HEK293 (cell line): ENCODE data around the gene PLEKHG4B.

ENCODE experiments used
- CTCF ChIA-PET: fragments of 350-600 bp; formaldehyde crosslinking; extraction: SDS; loops from one replicate; lab custom pipeline; 2021; ENCODE audit warnings: antibody characterized with exemption; lab: Yijun Ruan, JAX
- POLR2A ChIA-PET: fragments of 300-600 bp; formaldehyde crosslinking; extraction: SDS; loops from one replicate; lab custom pipeline; 2020; ENCODE audit warnings: antibody characterized with exemption, inconsistent platforms; lab: Yijun Ruan, JAX
- H3K27ac ChIP-seq: fragments of 200-500 bp; sonication (Bioruptor generic); 2 replicates; pipeline ENCODE4 v1.5.1; 2014; ENCODE audit warnings: low read depth, low read length, control low read depth, inconsistent platforms; ENCODE audit errors: extremely low read depth
- H3K36me3 ChIP-seq, 2 experiments: fragments of 200-500 bp in 1 of 2; sonication (Bioruptor generic) in 1 of 2; 1 replicate in 1 of 2; 2 replicates in 1 of 2; pipeline ENCODE4 v1.5.1; 2014 to 2017; ENCODE audit warnings: inconsistent platforms in 2 of 2, low read length in 2 of 2; ENCODE audit not compliant: control insufficient read depth in 2 of 2, insufficient read depth in 1 of 2
- H3K4me1 ChIP-seq: fragments of 200-500 bp; sonication (Bioruptor generic); 2 replicates; pipeline ENCODE4 v1.5.1; 2014; ENCODE audit warnings: mild to moderate bottlenecking, low read length, inconsistent platforms; ENCODE audit not compliant: control insufficient read depth, insufficient read depth
- H3K4me3 ChIP-seq: 2 replicates; pipeline ENCODE4 v1.5.1; 2011; ENCODE audit warnings: low read depth, mild to moderate bottlenecking, control low read depth, low read length, moderate library complexity
- H3K9me3 ChIP-seq: fragments of 200-500 bp; sonication (Bioruptor generic); 2 replicates; pipeline ENCODE4 v1.5.1; 2014; ENCODE audit warnings: low read depth, low read length, inconsistent platforms; ENCODE audit not compliant: control insufficient read depth, insufficient read depth
- GFI1B ChIP-seq: fragments of 450-650 bp; formaldehyde crosslinking; IDR thresholded peaks from 2 replicates; pipeline ENCODE4 v1.5.1; 2016; ENCODE audit warnings: missing biosample characterization, missing genetic modification characterization
- REPIN1 ChIP-seq: fragments of 450-650 bp; formaldehyde crosslinking; IDR thresholded peaks from 2 replicates; pipeline ENCODE4 v1.5.1; 2017; ENCODE audit warnings: missing biosample characterization, missing genetic modification characterization, low read depth
- SCRT1 ChIP-seq: fragments of 450-650 bp; formaldehyde crosslinking; IDR thresholded peaks from 2 replicates; pipeline ENCODE4 v1.5.1; 2016; ENCODE audit warnings: missing biosample characterization, missing genetic modification characterization, borderline replicate concordance
- SCRT2 ChIP-seq: fragments of 450-650 bp; formaldehyde crosslinking; IDR thresholded peaks from 2 replicates; pipeline ENCODE4 v1.5.1; 2016; ENCODE audit warnings: missing biosample characterization, missing genetic modification characterization
- SP3 ChIP-seq: fragments of 450-650 bp; formaldehyde crosslinking; IDR thresholded peaks from 2 replicates; pipeline ENCODE4 v1.5.1; 2016; ENCODE audit warnings: missing biosample characterization, missing genetic modification characterization
- ZBTB1 ChIP-seq: fragments of 450-650 bp; formaldehyde crosslinking; IDR thresholded peaks from 2 replicates; pipeline ENCODE4 v1.5.1; 2016; ENCODE audit warnings: missing biosample characterization, missing genetic modification characterization
- ZFHX2 ChIP-seq: fragments of 450-650 bp; formaldehyde crosslinking; conservative IDR thresholded peaks from 2 replicates; pipeline ENCODE4 v1.5.1; 2016; ENCODE audit warnings: missing biosample characterization, missing genetic modification characterization
- ZFP41 ChIP-seq: fragments of 450-650 bp; formaldehyde crosslinking; IDR thresholded peaks from 2 replicates; pipeline ENCODE4 v1.5.1; 2016; ENCODE audit warnings: missing biosample characterization, missing genetic modification characterization, borderline replicate concordance
- ZNF146 ChIP-seq: fragments of 450-650 bp; formaldehyde crosslinking; IDR thresholded peaks from 2 replicates; pipeline ENCODE4 v1.5.1; 2016; ENCODE audit warnings: missing biosample characterization, missing genetic modification characterization
- ZNF202 ChIP-seq: fragments of 450-650 bp; formaldehyde crosslinking; IDR thresholded peaks from 2 replicates; pipeline ENCODE4 v1.5.1; 2016; ENCODE audit warnings: missing biosample characterization, missing genetic modification characterization, borderline replicate concordance
- ZNF214 ChIP-seq: fragments of 450-650 bp; formaldehyde crosslinking; IDR thresholded peaks from 2 replicates; pipeline ENCODE4 v1.5.1; 2017; ENCODE audit warnings: missing biosample characterization, mild to moderate bottlenecking, missing genetic modification characterization, borderline replicate concordance
- ZNF398 ChIP-seq: fragments of 450-650 bp; formaldehyde crosslinking; IDR thresholded peaks from 2 replicates; pipeline ENCODE4 v1.5.1; 2017; ENCODE audit warnings: missing biosample characterization, missing genetic modification characterization
- ZNF416 ChIP-seq: fragments of 450-650 bp; formaldehyde crosslinking; IDR thresholded peaks from 2 replicates; pipeline ENCODE4 v1.5.1; 2016; ENCODE audit warnings: missing biosample characterization, missing genetic modification characterization
- ZNF600 ChIP-seq: fragments of 450-650 bp; formaldehyde crosslinking; IDR thresholded peaks from 2 replicates; pipeline ENCODE4 v1.5.1; 2016; ENCODE audit warnings: missing biosample characterization, missing genetic modification characterization
- ZNF785 ChIP-seq: fragments of 450-650 bp; formaldehyde crosslinking; IDR thresholded peaks from 2 replicates; pipeline ENCODE4 v1.5.1; 2016; ENCODE audit warnings: missing biosample characterization, missing genetic modification characterization
- TF ChIP-seq, protein P1 (sequence below): fragments of 450-650 bp; formaldehyde crosslinking; IDR thresholded peaks from 2 replicates; pipeline ENCODE4 v1.5.1; 2017; ENCODE audit warnings: missing biosample characterization, mild to moderate bottlenecking, missing genetic modification characterization, moderate library complexity
- TF ChIP-seq, protein P2 (sequence below): fragments of 450-650 bp; IDR thresholded peaks from 2 replicates; pipeline ENCODE4 v1.5.1; 2018; ENCODE audit warnings: missing biosample characterization, missing genetic modification characterization
- TF ChIP-seq, protein P3 (sequence below): fragments of 450-650 bp; formaldehyde crosslinking; IDR thresholded peaks from 2 replicates; pipeline ENCODE4 v1.5.1; 2016; ENCODE audit warnings: missing biosample characterization, missing genetic modification characterization

Gene PLEKHG4B

GRCh38 chr5:95241-95980 lies 3.4 kb downstream of the PLEKHG4B start:
- POLR2A ChIA-PET = no interaction called here
- H3K4me3 ChIP-seq = no peak overlapping the region

GRCh38 chr5:96976-97660 lies 5.2 kb downstream of the PLEKHG4B start:
- POLR2A ChIA-PET = no interaction called here
- Histone ChIP-seq H3K27ac (no peak overlapping the region), H3K36me3 (no peaks in the 10 kb centered on the region), H3K9me3 (no peaks in the 10 kb centered on the region), H3K4me1 (no peaks in the 10 kb centered on the region), H3K4me3 (no peak overlapping the region)
- TF ChIP-seq ZBTB1 (tag by site-specific recombination) = no peak
- TF ChIP-seq ZNF600 (tag by site-specific recombination) = 0 out of 2 replicates have a peak, but pooled peaks have one; percentile 18
- no peak for TF ChIP-seq ZNF398 (tag by site-specific recombination)
- no peak for TF ChIP-seq ZNF416 (tag by site-specific recombination)
- no peak for TF ChIP-seq ZFP41 (tag by site-specific recombination)
- TF ChIP-seq GFI1B (tag by site-specific recombination) = no peak
- TF ChIP-seq SP3 = no peak
- no peak for TF ChIP-seq ZNF202 (tag by site-specific recombination)
- TF ChIP-seq ZNF785 (tag by site-specific recombination) = no peak
- no peak for TF ChIP-seq ZNF214 (tag by site-specific recombination)
- TF ChIP-seq ZNF146 = 0 out of 2 replicates have a peak, but pooled peaks have one; percentile 32
- TF ChIP-seq SCRT2 (tag by site-specific recombination) = 0 out of 2 replicates have a peak, but pooled peaks have one; percentile 16
- TF ChIP-seq SCRT1 (tag by site-specific recombination) = no peak
- TF ChIP-seq, protein P1, sequence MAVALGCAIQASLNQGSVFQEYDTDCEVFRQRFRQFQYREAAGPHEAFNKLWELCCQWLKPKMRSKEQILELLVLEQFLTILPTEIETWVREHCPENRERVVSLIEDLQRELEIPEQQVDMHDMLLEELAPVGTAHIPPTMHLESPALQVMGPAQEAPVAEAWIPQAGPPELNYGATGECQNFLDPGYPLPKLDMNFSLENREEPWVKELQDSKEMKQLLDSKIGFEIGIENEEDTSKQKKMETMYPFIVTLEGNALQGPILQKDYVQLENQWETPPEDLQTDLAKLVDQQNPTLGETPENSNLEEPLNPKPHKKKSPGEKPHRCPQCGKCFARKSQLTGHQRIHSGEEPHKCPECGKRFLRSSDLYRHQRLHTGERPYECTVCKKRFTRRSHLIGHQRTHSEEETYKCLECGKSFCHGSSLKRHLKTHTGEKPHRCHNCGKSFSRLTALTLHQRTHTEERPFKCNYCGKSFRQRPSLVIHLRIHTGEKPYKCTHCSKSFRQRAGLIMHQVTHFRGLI (tag by site-specific recombination) = no peak
- TF ChIP-seq, protein P2, sequence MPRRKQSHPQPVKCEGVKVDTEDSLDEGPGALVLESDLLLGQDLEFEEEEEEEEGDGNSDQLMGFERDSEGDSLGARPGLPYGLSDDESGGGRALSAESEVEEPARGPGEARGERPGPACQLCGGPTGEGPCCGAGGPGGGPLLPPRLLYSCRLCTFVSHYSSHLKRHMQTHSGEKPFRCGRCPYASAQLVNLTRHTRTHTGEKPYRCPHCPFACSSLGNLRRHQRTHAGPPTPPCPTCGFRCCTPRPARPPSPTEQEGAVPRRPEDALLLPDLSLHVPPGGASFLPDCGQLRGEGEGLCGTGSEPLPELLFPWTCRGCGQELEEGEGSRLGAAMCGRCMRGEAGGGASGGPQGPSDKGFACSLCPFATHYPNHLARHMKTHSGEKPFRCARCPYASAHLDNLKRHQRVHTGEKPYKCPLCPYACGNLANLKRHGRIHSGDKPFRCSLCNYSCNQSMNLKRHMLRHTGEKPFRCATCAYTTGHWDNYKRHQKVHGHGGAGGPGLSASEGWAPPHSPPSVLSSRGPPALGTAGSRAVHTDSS (tag by site-specific recombination) = no peak
- TF ChIP-seq, protein P3, sequence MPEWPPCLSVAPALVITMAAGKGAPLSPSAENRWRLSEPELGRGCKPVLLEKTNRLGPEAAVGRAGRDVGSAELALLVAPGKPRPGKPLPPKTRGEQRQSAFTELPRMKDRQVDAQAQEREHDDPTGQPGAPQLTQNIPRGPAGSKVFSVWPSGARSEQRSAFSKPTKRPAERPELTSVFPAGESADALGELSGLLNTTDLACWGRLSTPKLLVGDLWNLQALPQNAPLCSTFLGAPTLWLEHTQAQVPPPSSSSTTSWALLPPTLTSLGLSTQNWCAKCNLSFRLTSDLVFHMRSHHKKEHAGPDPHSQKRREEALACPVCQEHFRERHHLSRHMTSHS = no peak
- CTCF ChIA-PET = no interaction called here

More at GRCh38 chr5:95241-95980, 3.4 kb downstream of the PLEKHG4B start:
- Histone ChIP-seq H3K36me3 (no peaks in the 10 kb centered on the region), H3K27ac (no peak overlapping the region), H3K9me3 (no peaks in the 10 kb centered on the region), H3K4me1 (peaks cover 11% of the 10 kb centered on the region)
- CTCF ChIA-PET = no interaction called here
- TF ChIP-seq ZFHX2 (peak; percentile 29; the same call in 1 of the 2 replicates), ZNF600 (tag by site-specific recombination) (0 out of 2 replicates have a peak, but pooled peaks have one; percentile 23), REPIN1 (tag by site-specific recombination) (no peak)
